Transverse colon (tissue), 4 donors: Measurements from ENCODE around the gene TBCA. TPM values are rescaled to one million over a fixed set of nuclear protein-coding genes. Genes with fewer than 3 reads are reported as not detected.

ENCODE experiments used
- DNase-seq: peaks from one replicate; pipeline ENCODE4 v3.0.0-alpha.2; 2019
- H3K27ac ChIP-seq, 4 donors: fragments of 200-600 bp; sonication (generic); 2 replicates each; pipeline ENCODE4 v1.5.1; 2016 to 2018; ENCODE audit warnings: inconsistent platforms in 4 of 4
- H3K27me3 ChIP-seq: fragments of 200-600 bp; sonication (generic); 2 replicates; pipeline ENCODE4 v1.5.1; 2017; ENCODE audit warnings: inconsistent platforms
- H3K36me3 ChIP-seq, 4 donors: fragments of 200-600 bp; sonication (generic); 2 replicates each; pipeline ENCODE4 v1.5.1; 2017 to 2019; ENCODE audit warnings: inconsistent platforms in 4 of 4
- H3K4me1 ChIP-seq, 4 donors: fragments of 200-600 bp; sonication (generic); 2 replicates each; pipeline ENCODE4 v1.5.1; 2017 to 2020; ENCODE audit warnings: inconsistent platforms in 4 of 4
- H3K4me3 ChIP-seq, 4 donors: fragments of 200-600 bp; sonication (generic); 1 replicate in 1 of 4; 2 replicates in 3 of 4; pipeline versions ENCODE4 v1.5.1 to v1.6.1; 2017 to 2019; ENCODE audit warnings: inconsistent platforms in 4 of 4
- H3K9me3 ChIP-seq, 2 donors: fragments of 200-600 bp; sonication (generic); 2 replicates each; pipeline ENCODE4 v1.5.1; 2017 to 2019; ENCODE audit warnings: inconsistent platforms in 2 of 2
- EP300 ChIP-seq: sonication (generic); formaldehyde crosslinking; IDR thresholded peaks from one replicate; pipeline ENCODE4 v1.6.1; 2017; ENCODE audit warnings: antibody characterized with exemption, low read depth
- POLR2A ChIP-seq: fragments of 450-650 bp; IDR thresholded peaks from one replicate; pipeline ENCODE4 v1.6.1; 2016; ENCODE audit warnings: antibody characterized with exemption, mild to moderate bottlenecking, moderate library complexity
- POLR2AphosphoS5 ChIP-seq, 3 donors: sonication (generic); formaldehyde crosslinking; IDR thresholded peaks; one replicate each; pipeline ENCODE4 v1.6.1; 2016; ENCODE audit warnings: antibody characterized with exemption in 3 of 3
- WGBS, 2 donors: methylation state at CpG; one replicate each; pipeline ENCODE4 v1.1.5; 2018; ENCODE audit warnings: low coverage in 1 of 2; 5-methylcytosine and 5-hydroxymethylcytosine counted together
- in situ Hi-C, 4 donors: fragments of 200-750 bp; cut with MboI; loops; one replicate each; pipeline versions ENCODE4 v1.15.0 to v1.15.1; 2017; ENCODE audit warnings: low sequenced_read_pairs in 3 of 4, low pct_ligation_motif_present in 1 of 4, low pct_unique_long_range_greater_than_20kb in 1 of 4
- intact Hi-C: fragments of 100-400 bp; cut with DNase I; formaldehyde crosslinking; loops from one replicate; pipeline ENCODE4 v1.15.1; 2023; ENCODE audit warnings: low total_unique reads
- total RNA-seq, 4 donors: library from RNA; depleted of rRNA; stranded (reverse); fragments of >200 nt; gene quantifications; one replicate each; pipeline ENCODE4 v1.1.0, GENCODE V29; 2016
- TF ChIP-seq, protein P1 (sequence below), 5 experiments: fragments of 200-600 bp in 3 of 5; fragments of 450-650 bp in 2 of 5; sonication (generic) in 3 of 5; IDR thresholded peaks; 1 replicate in 2 of 5; 2 replicates in 3 of 5; pipeline ENCODE4 v1.5.1; 2016 to 2017; ENCODE audit warnings: antibody characterized with exemption in 5 of 5, inconsistent platforms in 3 of 5, mild to moderate bottlenecking in 2 of 5, moderate library complexity in 1 of 5

TBCA gene
- total RNA-seq, 4 donors from 2014 or later = 16.1 to 125 (median 51.8) TPM

DNA sequence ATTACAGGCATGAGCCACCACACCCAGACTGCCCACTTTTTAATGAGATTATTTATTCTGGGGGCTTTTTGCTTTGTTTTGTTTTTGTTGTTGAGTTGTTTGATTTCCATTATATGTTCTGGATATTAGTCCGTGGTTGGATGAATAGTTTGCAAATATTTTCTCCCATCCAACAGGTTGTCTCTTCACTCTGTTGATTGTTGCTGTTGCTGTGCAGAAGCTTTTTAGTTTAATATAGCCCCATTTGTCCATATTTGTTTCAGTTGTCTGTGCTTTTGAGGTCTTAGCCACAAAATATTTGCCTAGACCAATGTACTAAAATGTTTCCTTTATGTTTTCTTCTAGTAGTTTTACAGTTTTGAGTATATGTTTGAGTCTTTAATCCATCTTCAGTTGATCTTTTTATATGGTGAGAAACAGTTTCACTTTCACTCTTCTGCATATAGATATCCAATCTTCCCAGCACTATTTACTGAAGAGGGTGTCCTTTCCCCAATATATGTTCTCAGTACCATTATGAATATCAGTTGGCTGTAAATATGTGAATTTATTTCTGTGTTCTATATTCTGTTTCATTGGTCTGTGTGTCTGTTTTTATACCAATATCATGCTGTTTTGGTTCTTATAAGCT is 30.2 kb upstream of the TBCA start:
- H3K36me3 ChIP-seq = no peaks in the 10 kb centered on the region
- H3K9me3 ChIP-seq = peaks cover 0 to 3% of the 10 kb centered on the region in 2 donors
- TF ChIP-seq POLR2AphosphoS5 (IDR thresholded peaks at IDR 0.05) (no peak), EP300 (no peak), POLR2A (no peak)
- TF ChIP-seq, protein P1, sequence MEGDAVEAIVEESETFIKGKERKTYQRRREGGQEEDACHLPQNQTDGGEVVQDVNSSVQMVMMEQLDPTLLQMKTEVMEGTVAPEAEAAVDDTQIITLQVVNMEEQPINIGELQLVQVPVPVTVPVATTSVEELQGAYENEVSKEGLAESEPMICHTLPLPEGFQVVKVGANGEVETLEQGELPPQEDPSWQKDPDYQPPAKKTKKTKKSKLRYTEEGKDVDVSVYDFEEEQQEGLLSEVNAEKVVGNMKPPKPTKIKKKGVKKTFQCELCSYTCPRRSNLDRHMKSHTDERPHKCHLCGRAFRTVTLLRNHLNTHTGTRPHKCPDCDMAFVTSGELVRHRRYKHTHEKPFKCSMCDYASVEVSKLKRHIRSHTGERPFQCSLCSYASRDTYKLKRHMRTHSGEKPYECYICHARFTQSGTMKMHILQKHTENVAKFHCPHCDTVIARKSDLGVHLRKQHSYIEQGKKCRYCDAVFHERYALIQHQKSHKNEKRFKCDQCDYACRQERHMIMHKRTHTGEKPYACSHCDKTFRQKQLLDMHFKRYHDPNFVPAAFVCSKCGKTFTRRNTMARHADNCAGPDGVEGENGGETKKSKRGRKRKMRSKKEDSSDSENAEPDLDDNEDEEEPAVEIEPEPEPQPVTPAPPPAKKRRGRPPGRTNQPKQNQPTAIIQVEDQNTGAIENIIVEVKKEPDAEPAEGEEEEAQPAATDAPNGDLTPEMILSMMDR (IDR thresholded peaks at IDR 0.05) = no peak
- no peaks in the 10 kb centered on the region for H3K27me3 ChIP-seq
- H3K4me1 ChIP-seq = no peaks in the 10 kb centered on the region
- H3K27ac ChIP-seq = no peak overlapping the region
- H3K4me3 ChIP-seq = no peak overlapping the region
- 48 to 60% methylated on average over 1 of the region's 1 CpG for WGBS, 2 donors
- in situ Hi-C loops (no loop called here), intact Hi-C loops (no loop called here)
- no peak for DNase-seq

DNA sequence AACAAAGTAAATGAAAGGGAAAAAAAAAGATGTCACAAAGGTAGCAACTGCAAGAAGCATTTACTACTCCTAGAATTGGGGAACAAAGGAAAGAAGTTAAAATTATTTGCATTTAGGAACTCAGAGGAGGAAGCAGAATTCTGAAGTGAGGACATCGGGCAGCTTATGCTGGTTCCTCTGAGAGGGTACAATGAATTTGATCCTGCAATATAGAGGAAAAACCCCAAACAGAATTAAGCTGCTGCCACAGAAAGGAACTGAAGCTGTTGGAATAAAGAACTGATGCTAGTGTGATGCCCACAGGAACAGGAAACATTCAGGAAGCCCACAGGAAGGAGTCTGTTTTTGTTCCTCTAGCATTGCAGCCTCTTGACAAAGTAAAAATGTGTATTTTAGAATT is 22.3 kb upstream of the TBCA start:
- in situ Hi-C loops = no loop called here

DNA sequence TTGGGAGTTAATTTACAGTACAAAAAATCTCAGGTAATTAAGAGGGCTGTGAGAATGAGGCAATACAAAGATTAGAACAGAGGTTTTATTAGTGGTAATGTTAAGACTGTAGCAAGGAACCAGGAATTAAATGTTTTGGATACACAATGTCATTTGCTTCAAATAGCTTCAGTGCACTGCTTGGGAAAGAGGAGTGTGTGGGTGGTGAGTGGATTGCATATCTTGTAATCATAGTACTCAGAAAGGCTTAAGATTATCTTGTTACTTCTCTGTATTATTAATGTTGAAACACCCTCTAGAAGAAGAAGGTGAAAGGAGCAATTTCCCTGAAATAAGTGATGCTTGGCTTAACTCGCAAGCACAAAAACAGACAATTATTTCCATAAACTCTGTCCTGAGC is 21.0 kb upstream of the TBCA start:
- no peaks in the 10 kb centered on the region for H3K4me1 ChIP-seq
- 72 to 100% methylated on average over 1 of the region's 1 CpG for WGBS, 2 donors
- DNase-seq = no peak
- TF ChIP-seq POLR2A (no peak), POLR2AphosphoS5 (IDR thresholded peaks at IDR 0.05) (no peak), EP300 (no peak)
- TF ChIP-seq, protein P1 (IDR thresholded peaks at IDR 0.05) = no peak
- H3K27ac ChIP-seq = no peak overlapping the region
- in situ Hi-C loops (no loop called here), intact Hi-C loops (no loop called here)
- H3K27me3 ChIP-seq = peaks cover 12% of the 10 kb centered on the region
- H3K4me3 ChIP-seq = no peak overlapping the region
- peaks cover 6 to 7% of the 10 kb centered on the region in 2 donors for H3K9me3 ChIP-seq
- H3K36me3 ChIP-seq = no peaks in the 10 kb centered on the region

More for the DNA sequence above, 22.3 kb upstream of the TBCA start:
- 50 to 88% methylated on average over 1 of the region's 1 CpG for WGBS, 2 donors
- Histone ChIP-seq H3K4me1 (no peaks in the 10 kb centered on the region), H3K4me3 (no peak overlapping the region), H3K27me3 (peaks cover 12% of the 10 kb centered on the region), H3K36me3 (no peaks in the 10 kb centered on the region), H3K27ac (no peak overlapping the region), H3K9me3 (peaks cover 6 to 7% of the 10 kb centered on the region in 2 donors)
- TF ChIP-seq EP300 = no peak
- intact Hi-C loops = no loop called here
- DNase-seq = no peak

DNA sequence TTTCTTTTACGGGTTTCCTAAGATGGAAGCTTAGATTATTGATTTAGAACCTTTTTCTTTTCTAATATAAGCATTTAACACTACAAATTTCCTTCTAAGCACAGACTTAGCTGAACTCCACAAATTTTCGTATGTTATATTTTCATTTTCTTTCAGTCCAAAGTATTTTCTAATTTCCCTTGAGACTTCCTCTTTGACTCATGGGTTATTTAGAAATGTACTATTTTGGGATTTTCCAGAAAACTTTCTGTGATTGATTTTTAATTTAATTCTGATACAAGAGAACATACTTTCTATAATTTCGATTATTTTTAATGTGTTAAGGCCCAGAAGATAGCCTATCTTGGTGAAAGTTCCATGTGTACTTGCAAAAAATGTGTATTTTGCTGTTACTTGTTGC is 19.7 kb upstream of the TBCA start:
- Histone ChIP-seq H3K4me1 (no peaks in the 10 kb centered on the region), H3K4me3 (no peak overlapping the region), H3K9me3 (peaks cover 4 to 6% of the 10 kb centered on the region in 2 donors), H3K36me3 (no peaks in the 10 kb centered on the region), H3K27me3 (peaks cover 12% of the 10 kb centered on the region), H3K27ac (no peak overlapping the region)
- TF ChIP-seq EP300 = no peak
- no peak for TF ChIP-seq POLR2A
- intact Hi-C loops (no loop called here), in situ Hi-C loops (no loop called here)
- DNase-seq = no peak
- 74 to 77% methylated on average over 3 of the region's 3 CpGs for WGBS, 2 donors

DNA sequence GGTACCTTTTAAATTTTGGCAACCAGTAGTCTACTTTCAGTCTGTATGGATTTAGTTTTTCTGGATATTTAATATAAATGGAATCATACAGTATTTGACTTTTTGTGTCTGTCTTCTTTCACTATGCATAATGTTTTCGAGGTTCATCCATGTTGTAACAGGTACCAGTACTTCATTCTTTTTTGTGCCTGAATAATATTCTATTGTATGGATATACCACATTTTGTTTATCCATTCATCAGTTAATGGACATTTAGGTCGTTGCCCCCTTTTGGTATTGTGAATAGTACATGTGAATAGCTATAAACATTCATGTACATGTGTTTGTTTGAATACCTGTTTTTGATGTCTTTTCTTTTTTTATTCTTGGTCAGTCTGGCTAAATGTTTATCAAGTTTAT is 19.1 kb upstream of the TBCA start:
- no peak for DNase-seq
- H3K4me1 ChIP-seq = no peaks in the 10 kb centered on the region
- in situ Hi-C loops (no loop called here), intact Hi-C loops (no loop called here)
- no peak overlapping the region for H3K27ac ChIP-seq
- H3K4me3 ChIP-seq = no peak overlapping the region
- TF ChIP-seq POLR2A (no peak), EP300 (no peak), POLR2AphosphoS5 (IDR thresholded peaks at IDR 0.05) (no peak)
- TF ChIP-seq, protein P1 (IDR thresholded peaks at IDR 0.05) = no peak
- 62 to 69% methylated on average over 2 of the region's 2 CpGs for WGBS, 2 donors
- peaks cover 12% of the 10 kb centered on the region for H3K27me3 ChIP-seq
- H3K36me3 ChIP-seq = no peaks in the 10 kb centered on the region
- peaks cover 2 to 4% of the 10 kb centered on the region in 2 donors for H3K9me3 ChIP-seq
